Lower lobe of right lung (tissue), 2 donors: ENCODE data around the gene UNC45A. TPM values are rescaled to one million over a fixed set of nuclear protein-coding genes. Genes with fewer than 3 reads are reported as not detected.

ENCODE experiments used
- ATAC-seq, 2 donors: fragments of 200-7000 bp; cut with Tn5 transposase; one replicate each; pipeline ENCODE4 v1.9.1; 2020 to 2022; ENCODE audit warnings: mild to moderate bottlenecking in 2 of 2, moderate library complexity in 2 of 2
- DNase-seq: peaks from one replicate; pipeline ENCODE4 v3.0.0-alpha.2; 2020
- H3K27ac ChIP-seq: fragments of 200-600 bp; one replicate; pipeline ENCODE4 v1.8.0; 2022
- H3K27me3 ChIP-seq: fragments of 200-600 bp; one replicate; pipeline ENCODE4 v1.8.0; 2022; ENCODE audit warnings: low read depth
- H3K36me3 ChIP-seq: fragments of 200-600 bp; one replicate; pipeline ENCODE4 v1.8.0; 2022; ENCODE audit warnings: mild to moderate bottlenecking
- H3K4me1 ChIP-seq: fragments of 200-600 bp; one replicate; pipeline ENCODE4 v1.8.0; 2022
- H3K4me3 ChIP-seq: fragments of 200-600 bp; one replicate; pipeline ENCODE4 v1.8.0; 2022; ENCODE audit warnings: mild to moderate bottlenecking
- H3K9me3 ChIP-seq: fragments of 200-600 bp; one replicate; pipeline ENCODE4 v1.8.0; 2022
- CTCF ChIP-seq: fragments of 200-600 bp; IDR thresholded peaks from one replicate; pipeline ENCODE4 v1.8.0; 2022; ENCODE audit warnings: antibody characterized with exemption, mild to moderate bottlenecking
- intact Hi-C: fragments of 100-400 bp; cut with DNase I; formaldehyde crosslinking; loops from one replicate; pipeline ENCODE4 v1.11.0; 2022
- total RNA-seq: library from RNA; stranded (reverse); fragmentation: NEBNext Ultra II Directional; extraction: Animal tissue kit (Norgen Biotek cat#: 25700); gene quantifications from one replicate; pipeline ENCODE4 v1.2.1, GENCODE V29; 2021
- donor health status: DM: no; HTN: yes; CAD: no; lungs with severe emphysema.

The UNC45A gene
- total RNA-seq, 1 donor from 2014 or later, result 50.4 TPM

- DNase-seq (no peak), ATAC-seq (no peak)
- H3K27ac ChIP-seq, result no peak overlapping the region
- intact Hi-C loops, result no loop called here
- no peaks in the 10 kb centered on the region for H3K36me3 ChIP-seq
- TF ChIP-seq CTCF, result no peak
- H3K27me3 ChIP-seq, result no peaks in the 10 kb centered on the region
- no peaks in the 10 kb centered on the region for H3K4me1 ChIP-seq
- H3K9me3 ChIP-seq, result no peaks in the 10 kb centered on the region
- H3K4me3 ChIP-seq, result no peak overlapping the region
Observed at GRCh38 chr15:90987561-90988141, 52.6 kb downstream of the UNC45A start.

GRCh38 chr15:90988296-90988695 lies 53.2 kb downstream of the UNC45A start:
- H3K36me3 ChIP-seq, result no peaks in the 10 kb centered on the region
- no peak for TF ChIP-seq CTCF
- peaks cover under 1% of the 10 kb centered on the region for H3K4me1 ChIP-seq
- no peak overlapping the region for H3K4me3 ChIP-seq
- no peaks in the 10 kb centered on the region for H3K27me3 ChIP-seq
- H3K27ac ChIP-seq, result no peak overlapping the region
- H3K9me3 ChIP-seq, result no peaks in the 10 kb centered on the region
- ATAC-seq (no peak), DNase-seq (no peak)
- intact Hi-C loops, result no loop called here

- Histone ChIP-seq H3K36me3 (no peaks in the 10 kb centered on the region), H3K27ac (no peak overlapping the region), H3K4me1 (peaks cover 7% of the 10 kb centered on the region), H3K9me3 (no peaks in the 10 kb centered on the region), H3K4me3 (no peak overlapping the region), H3K27me3 (no peaks in the 10 kb centered on the region)
- no peak for ATAC-seq
- no peak for TF ChIP-seq CTCF
- intact Hi-C loops, result no loop called here
- DNase-seq, result no peak
Observed at GRCh38 chr15:90989040-90989768, 54.1 kb downstream of the UNC45A start.

GRCh38 chr15:90990446-90990845 lies 55.4 kb downstream of the UNC45A start:
- H3K27me3 ChIP-seq, result no peaks in the 10 kb centered on the region
- intact Hi-C loops, result no loop called here
- no peak for TF ChIP-seq CTCF

GRCh38 chr15:90991587-90992285 lies 56.7 kb downstream of the UNC45A start:
- H3K4me1 ChIP-seq, result peaks cover 14% of the 10 kb centered on the region
- ATAC-seq (no peak), DNase-seq (no peak)
- no peak overlapping the region for H3K27ac ChIP-seq
- H3K4me3 ChIP-seq, result no peak overlapping the region
- intact Hi-C loops, result no loop called here
- no peaks in the 10 kb centered on the region for H3K27me3 ChIP-seq
- H3K36me3 ChIP-seq, result no peaks in the 10 kb centered on the region
- no peaks in the 10 kb centered on the region for H3K9me3 ChIP-seq
- no peak for TF ChIP-seq CTCF

More at GRCh38 chr15:90990446-90990845, 55.4 kb downstream of the UNC45A start:
- H3K27ac ChIP-seq, result no peak overlapping the region
- no peaks in the 10 kb centered on the region for H3K36me3 ChIP-seq
- no peaks in the 10 kb centered on the region for H3K9me3 ChIP-seq
- ATAC-seq, result no peak
- peaks cover 13% of the 10 kb centered on the region for H3K4me1 ChIP-seq
- no peak overlapping the region for H3K4me3 ChIP-seq
- DNase-seq, result no peak
